T-helper 1 cell (primary cell): ENCODE data around the gene ATRIP.

Source experiments
- DNase-seq, 5 donors: peaks; one replicate each; pipeline ENCODE4 v3.0.0-alpha.2; 2012 to 2020

ATRIP gene

DNA sequence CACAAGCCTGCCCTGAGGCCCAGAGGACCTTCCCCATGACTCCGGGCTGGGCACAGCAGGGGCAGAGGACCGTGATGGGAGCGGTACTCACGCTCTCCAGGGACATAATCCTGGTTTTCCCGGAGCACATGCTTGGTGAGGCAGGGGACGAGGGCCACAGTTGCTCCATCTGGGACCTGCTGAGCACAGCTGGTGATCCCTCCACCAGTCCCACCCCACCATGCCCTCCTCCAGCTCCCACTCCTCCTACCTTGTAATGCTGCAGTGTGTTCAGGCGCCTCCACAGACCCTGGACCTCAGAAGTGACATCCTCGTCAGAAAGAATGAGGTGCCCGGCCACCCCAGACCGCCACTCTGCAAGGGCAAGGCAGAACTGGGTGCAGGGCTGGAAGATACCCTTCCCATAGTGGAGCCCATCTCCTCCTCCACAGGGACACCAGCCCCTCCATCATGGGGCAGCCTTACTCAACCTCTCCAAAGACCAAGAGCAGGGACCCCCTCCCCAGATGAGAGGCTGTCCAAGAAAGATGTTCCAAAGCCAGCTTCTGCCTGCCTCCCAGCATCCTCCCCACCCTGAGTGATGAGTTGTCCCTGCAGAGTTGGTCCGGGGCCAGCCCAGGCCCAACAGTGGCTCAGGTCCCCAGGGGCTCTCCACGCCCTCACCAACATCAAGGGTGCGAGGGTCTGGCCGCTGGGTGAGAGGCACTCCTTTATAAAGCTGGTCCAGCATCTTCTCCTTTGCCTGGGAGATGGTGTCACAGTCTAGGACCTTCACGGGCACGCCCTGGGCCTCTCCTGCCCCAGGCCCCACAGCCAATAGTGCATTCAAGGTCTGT lies 36.1 kb upstream of the ATRIP start:
- DNase-seq: peak in 1 of 5 donors; percentile 7

- DNase-seq: peak in 1 of 5 donors; percentile 7
Observed at GRCh38 chr3:48411041-48411588, 35.4 kb upstream of the ATRIP start.

GRCh38 chr3:48411606-48412374 lies 34.7 kb upstream of the ATRIP start:
- DNase-seq: no peak

DNA sequence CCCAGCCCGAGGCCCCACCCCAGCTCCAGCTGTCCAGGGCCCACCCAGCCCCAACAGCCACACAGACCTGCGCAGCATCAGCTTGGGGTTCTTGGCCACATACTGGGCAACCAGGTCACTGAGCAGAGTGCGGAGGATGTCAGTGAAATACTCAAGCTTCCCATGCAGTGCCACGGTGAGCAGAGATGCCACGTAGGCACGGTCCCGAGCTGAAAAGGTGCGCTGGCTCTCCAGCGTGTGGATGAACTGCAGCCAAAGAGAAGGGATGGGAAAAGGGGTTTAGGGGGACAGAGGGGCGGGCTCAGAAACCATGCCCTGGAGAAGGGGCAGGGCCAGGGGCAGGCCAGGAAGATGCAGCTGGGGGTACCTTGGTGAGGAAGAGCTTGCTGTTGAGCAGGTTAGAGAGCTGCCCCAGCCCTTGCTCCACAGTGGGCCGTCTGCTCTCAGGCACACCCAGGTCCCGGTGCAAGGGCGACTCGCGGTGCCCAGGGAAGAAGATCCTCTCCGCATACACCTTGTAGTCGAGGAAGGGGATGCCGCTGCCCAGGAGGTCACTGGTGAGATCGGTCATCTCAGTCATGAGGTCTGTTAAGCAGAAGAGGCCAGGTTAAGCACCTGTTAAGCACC lies 34.0 kb upstream of the ATRIP start:
- no peak for DNase-seq

- no peak for DNase-seq
Observed at GRCh38 chr3:48413086-48413485, 33.5 kb upstream of the ATRIP start.

DNA sequence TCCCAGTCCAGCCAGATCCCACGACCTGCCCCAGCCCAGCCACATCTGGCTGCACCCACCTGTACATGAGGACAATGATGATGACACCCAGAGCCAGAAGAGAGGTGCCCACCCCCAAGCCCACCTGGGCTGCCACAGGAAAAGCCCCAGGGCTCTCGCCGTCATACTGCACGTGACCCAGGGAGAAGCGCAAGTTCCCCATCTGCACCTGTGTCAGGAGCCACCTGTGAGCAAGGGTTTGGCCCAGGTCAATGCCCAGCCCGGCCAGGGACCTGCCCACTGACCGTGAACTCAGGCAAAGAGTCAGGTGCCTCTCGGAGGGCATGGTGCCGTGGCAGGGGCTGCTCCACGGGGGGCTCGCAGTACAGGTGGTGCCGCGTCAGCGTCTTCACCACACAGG lies 32.9 kb upstream of the ATRIP start:
- DNase-seq: no peak

DNA sequence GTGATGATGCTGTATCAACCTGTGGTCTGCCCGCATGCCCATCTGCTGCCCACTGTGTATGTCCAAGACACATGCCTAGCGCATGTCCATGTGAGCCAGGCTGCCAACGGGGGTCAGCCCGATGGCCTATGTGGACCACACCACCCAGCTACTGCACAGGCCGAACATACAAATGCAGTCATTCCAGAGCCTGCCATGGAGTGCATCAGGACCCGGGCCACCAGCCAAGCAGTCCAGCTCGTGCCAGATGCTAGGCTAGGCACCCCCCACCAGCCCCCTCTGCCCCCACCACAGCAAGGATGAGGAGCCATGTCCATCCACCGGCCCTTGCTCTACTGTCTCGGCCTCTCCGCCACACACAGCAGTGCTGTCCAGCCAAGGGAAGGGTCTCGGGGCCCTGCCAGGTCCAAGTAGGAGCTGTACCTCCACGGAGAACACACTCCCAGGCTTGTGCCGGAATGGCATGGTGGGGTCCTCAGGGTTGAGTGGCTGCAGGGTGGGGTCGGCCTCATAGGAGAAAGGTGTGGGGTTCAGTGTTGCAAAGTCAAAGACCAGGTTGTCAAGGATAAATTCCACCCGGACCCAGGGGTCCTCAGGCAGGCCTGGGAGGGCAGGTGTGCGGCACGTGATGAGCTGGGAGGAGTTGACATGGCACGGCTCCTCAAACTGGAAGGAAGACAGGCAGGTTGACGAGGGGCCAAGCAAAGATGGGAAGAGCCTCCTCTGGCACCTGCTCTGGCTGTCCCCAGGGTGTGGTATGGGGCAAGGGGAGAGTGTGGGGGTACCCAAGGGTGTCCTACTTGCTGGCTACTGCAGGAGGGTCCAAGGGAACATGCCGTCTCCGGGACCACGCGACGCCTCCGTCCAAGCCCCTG lies 31.9 kb upstream of the ATRIP start:
- no peak for DNase-seq

GRCh38 chr3:48415251-48415953 lies 31.1 kb upstream of the ATRIP start:
- DNase-seq: no peak

DNA sequence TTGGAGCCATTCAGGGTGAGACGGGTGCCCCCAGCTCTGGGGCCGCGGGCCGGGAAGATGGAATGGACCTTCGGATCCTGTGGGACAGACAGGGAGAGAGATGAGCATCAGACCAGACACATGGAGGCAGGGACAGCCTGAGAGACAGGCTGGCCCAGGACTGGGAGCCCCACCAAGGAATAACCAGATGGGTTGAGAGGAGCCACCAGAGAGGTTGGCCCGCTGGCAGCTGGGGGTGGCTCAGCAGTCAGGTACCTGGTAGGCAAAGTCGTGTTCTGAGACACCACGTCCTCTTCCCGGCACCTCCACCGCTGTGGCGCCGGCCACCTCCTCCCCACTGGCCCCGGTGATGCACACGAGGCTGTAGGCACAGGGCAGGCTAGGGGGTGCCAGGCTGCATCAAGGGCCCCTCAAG lies 30.4 kb upstream of the ATRIP start:
- no peak for DNase-seq

DNA sequence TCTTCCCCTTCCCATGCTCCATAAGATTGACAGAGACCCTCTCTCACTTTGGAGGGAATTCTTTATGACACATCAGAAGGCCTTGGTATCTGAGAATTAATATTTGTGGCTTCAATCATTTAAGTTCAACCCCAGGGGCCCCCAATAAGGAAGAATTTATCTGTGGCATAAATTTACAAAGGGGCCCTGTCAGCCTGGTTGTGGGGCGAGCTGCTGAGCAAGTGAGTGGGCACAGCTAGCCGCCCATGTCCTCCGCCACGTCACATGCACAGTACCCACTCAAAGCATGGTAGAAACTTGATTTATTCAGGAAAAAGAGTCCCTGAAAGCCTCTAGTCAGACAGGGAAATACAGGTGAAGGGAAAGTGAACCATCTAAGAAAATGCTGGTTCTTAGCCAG lies 30.0 kb upstream of the ATRIP start:
- DNase-seq: no peak

GRCh38 chr3:48417529-48418108 lies 28.9 kb upstream of the ATRIP start:
- DNase-seq: no peak

DNA sequence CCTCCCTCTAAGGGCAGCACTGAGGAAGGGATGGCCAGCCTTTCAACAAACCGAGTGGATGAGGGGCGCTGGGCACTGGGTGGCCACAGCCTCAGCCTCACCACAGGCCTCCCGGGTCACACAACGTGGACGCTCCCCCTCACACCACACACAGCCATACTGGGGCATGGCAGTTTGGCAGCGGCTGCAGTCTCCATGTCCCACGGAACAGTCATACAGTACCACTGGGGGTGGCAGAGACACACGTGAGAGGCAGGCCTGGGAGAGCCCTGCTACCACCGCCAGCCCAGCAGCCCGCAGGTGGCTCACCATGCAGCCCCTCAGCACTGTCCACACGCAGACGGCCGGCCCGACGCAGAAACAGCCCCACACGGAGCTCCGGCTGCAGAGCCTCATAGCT lies 28.4 kb upstream of the ATRIP start:
- no peak for DNase-seq

GRCh38 chr3:48418651-48419050 lies 27.9 kb upstream of the ATRIP start:
- no peak for DNase-seq

DNA sequence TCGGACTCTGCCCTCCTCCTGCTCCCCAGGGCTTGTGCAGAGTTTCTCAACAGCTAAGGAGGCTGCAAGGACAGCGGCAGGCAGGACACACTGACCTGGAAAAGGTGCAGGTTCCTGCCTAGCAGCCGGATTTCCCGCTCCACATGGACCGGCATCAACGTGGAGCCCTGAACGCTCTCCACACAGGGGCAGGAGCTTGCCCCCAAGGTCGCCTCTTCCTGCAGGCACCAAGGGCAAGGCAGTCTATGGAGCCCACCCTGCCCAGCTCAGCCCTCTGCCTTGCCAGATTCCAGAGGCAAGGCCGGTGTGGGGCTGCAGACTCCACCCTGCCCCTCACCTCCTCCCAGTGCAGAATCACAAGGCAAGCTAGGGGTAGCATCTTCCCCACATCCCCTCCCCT lies 27.4 kb upstream of the ATRIP start:
- DNase-seq: no peak

GRCh38 chr3:48419597-48419996 lies 26.9 kb upstream of the ATRIP start:
- DNase-seq: no peak

DNA sequence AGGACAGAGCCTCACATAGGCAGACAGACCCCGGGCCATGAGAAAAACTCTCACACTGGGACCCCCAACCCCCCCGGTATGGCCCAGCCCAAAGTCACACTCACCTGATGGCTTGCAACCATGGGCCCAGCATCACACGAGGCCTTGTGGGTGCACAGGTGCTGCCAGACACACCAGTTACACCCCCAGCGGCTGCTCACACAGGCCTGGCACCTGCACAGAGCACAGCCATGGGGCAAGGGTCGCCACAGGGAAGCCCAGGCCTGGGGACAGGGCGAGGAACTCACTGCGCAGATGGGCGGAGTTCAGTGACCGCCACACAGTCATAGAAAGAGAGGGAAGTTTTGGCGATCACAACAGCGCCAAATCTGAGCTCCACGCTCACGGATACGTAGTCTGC lies 26.0 kb upstream of the ATRIP start:
- DNase-seq: no peak

- DNase-seq: no peak
Observed at GRCh38 chr3:48422272-48422671, 24.3 kb upstream of the ATRIP start.

DNA sequence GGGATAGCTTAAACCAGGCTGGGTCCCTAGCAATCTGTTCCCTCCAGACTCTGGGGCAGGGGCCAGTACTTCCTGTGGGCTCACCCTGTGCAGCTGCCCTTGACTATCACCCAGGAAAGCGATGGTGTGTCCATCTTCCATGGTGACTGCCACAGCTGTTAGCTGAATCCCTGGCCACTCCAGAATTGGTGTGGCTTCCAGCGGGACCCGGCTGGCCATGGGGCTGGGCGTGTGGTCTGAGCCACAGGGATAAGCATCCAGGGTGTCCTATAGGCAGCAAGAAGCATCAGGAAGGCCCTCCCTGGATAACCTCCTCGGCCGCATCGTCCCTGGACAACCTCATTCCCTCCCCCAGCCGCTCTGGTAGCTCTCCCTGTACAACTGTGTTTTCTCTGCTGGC lies 23.9 kb upstream of the ATRIP start:
- no peak for DNase-seq

DNA sequence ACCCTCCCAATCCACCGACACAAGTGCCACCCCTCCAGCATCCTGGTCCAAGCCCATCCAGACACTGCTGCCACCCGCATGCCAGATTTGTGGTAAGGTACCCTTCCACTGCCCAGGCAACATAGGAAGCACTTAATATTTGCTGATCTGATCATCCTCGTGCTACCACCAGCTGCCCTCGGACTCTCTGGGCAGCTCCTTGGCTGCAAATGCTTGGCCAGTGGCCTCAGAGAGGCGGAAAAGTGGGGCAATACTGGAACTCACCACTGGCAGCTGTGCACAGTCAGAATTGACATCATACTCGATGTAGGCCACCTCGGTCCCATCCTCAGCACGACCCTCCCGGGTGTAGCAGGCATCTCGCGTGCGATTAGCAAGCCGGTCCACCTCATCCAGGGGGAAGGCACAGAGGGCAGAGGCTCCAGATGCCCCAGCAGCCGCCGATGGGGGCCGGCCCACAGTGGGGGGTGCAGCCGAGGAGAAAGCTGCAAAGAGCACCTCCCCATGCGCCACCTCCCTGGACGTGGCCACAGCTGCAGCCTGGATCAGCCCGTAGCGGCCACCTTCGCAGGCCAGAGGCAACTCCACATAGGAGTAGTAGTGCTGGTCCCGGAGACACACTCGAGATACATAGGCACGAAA lies 23.2 kb upstream of the ATRIP start:
- DNase-seq: no peak

DNA sequence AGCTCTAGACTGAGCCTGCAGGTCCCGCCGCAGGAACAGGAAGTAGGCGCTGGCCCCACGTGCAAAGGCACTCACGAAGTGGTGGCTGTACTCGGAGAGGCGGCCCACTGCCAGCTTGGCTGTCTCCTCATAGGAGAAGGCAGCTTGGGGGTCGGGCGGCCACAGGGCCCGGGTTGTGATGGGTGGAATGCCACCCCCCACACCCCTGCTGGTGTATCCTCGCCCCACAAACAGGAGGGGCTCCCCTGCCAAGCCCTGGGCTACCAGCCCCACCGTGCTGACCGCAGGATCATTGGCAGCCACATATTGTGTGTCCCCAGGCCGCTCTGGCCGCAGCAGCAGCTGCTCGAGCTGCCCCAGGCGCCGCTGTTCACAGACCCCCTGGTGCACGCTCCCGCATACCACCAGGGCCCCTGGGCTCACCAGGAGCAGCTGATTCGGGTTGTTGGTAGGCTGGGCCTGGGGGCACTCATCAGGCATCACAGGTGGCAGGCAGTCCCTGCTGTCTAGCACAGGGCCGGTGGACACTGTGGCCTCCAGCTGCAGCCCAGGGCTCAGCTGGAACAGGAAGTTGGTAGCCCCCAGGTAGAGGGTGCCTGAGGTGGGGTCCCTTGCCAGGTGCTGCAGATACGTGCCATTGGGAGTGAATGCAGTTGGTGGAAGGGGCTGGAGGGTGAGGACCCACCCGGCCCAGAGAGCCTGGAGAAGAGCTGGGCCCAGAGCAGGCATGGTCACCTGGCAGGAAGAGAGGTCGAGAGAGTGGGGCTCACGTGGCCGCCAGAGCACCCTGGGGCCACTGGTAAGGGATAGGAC lies 22.4 kb upstream of the ATRIP start:
- DNase-seq: no peak
